Lower leg skin (tissue), 4 donors: ENCODE measurements around the gene MYCN. TPM values are rescaled to one million over a fixed set of nuclear protein-coding genes. Genes with fewer than 3 reads are reported as not detected.

Experiments used
- DNase-seq, 2 donors: peaks; one replicate each; pipeline ENCODE4 v3.0.0-alpha.2; 2019; ENCODE audit warnings: low spot score in 2 of 2
- H3K4me3 ChIP-seq: fragments of 200-600 bp; sonication (generic); 2 replicates; pipeline ENCODE4 v1.5.1; 2017; ENCODE audit warnings: mild to moderate bottlenecking, low read depth; ENCODE audit not compliant: poor library complexity, severe bottlenecking
- CTCF ChIP-seq, 3 donors: fragments of 450-650 bp; IDR thresholded peaks; one replicate each; pipeline ENCODE4 v1.5.1; 2016; ENCODE audit warnings: antibody characterized with exemption in 3 of 3, mild to moderate bottlenecking in 3 of 3, moderate library complexity in 2 of 3
- POLR2A ChIP-seq, 2 donors: fragments of 450-650 bp; IDR thresholded peaks; one replicate each; pipeline ENCODE4 v1.6.1; 2016 to 2017; ENCODE audit warnings: antibody characterized with exemption in 2 of 2, mild to moderate bottlenecking in 1 of 2, moderate library complexity in 1 of 2
- WGBS, 2 donors: methylation state at CpG; one replicate each; pipeline ENCODE4 v1.1.5; 2018; 5-methylcytosine and 5-hydroxymethylcytosine counted together
- intact Hi-C: fragments of 100-400 bp; cut with DNase I; formaldehyde crosslinking; loops from one replicate; pipeline ENCODE4 v1.15.0; 2023; ENCODE audit warnings: low total_unique reads
- total RNA-seq, 4 donors: library from RNA; depleted of rRNA; stranded (reverse); fragments of >200 nt; gene quantifications; one replicate each; pipeline ENCODE4 v1.1.0, GENCODE V29; 2016

Gene MYCN
- total RNA-seq, 4 donors from 2014 or later, result 0.15 to 1.5 (median 0.64) TPM; not detected in 1

GRCh38 chr2:15938803-15939555 is 1.4 kb upstream of the MYCN start:
- no peak for TF ChIP-seq POLR2A (IDR thresholded peaks at IDR 0.05)
- no peak for TF ChIP-seq CTCF (IDR thresholded peaks at IDR 0.05)
- no peak overlapping the region for H3K4me3 ChIP-seq
- WGBS, 2 donors, result 71 to 76% methylated on average over 8 of the region's 8 CpGs
- DNase-seq, result peak in 1 of 2 donors; percentile 54
- intact Hi-C loops, result loop anchor here (10.0 kb wide), 1 partner anchor 304 kb away; no protein-coding TSS in a partner anchor

GRCh38 chr2:15939556-15939853 is 845 bp upstream of the MYCN start:
- no peak for TF ChIP-seq POLR2A (IDR thresholded peaks at IDR 0.05)
- no peak for TF ChIP-seq CTCF (IDR thresholded peaks at IDR 0.05)
- WGBS, 2 donors, result 3 to 4% methylated on average over 17 to 19 of the region's 21 CpGs
- intact Hi-C loops, result loop anchor here (10.0 kb wide), 1 partner anchor 305 kb away; no protein-coding TSS in a partner anchor
- H3K4me3 ChIP-seq, result no peak overlapping the region
- peak in 1 of 2 donors; percentile 87 for DNase-seq

- peak in 1 of 2 donors; percentile 70 for DNase-seq
- TF ChIP-seq CTCF (IDR thresholded peaks at IDR 0.05) (no peak), POLR2A (IDR thresholded peaks at IDR 0.05) (no peak)
- intact Hi-C loops, result no loop called here
Observed at GRCh38 chr2:15940661-15941480, 521 bp downstream of the MYCN start.

GRCh38 chr2:15941481-15941850 is 1.1 kb downstream of the MYCN start:
- no peak for TF ChIP-seq POLR2A (IDR thresholded peaks at IDR 0.05)
- no peak for TF ChIP-seq CTCF (IDR thresholded peaks at IDR 0.05)
- peak in 1 of 2 donors; percentile 80 for DNase-seq
- H3K4me3 ChIP-seq, result no peak overlapping the region
- intact Hi-C loops, result no loop called here
- 0% methylated on average over 10 to 12 of the region's 14 CpGs for WGBS, 2 donors

More at GRCh38 chr2:15940661-15941480, 521 bp downstream of the MYCN start:
- WGBS, 2 donors, result 0 to 2% methylated on average over 28 to 37 of the region's 52 CpGs
- no peak overlapping the region for H3K4me3 ChIP-seq

GRCh38 chr2:15941871-15942710 is 1.7 kb downstream of the MYCN start:
- intact Hi-C loops, result no loop called here
- 3 to 4% methylated on average over 38 to 57 of the region's 98 CpGs for WGBS, 2 donors
- no peak for TF ChIP-seq POLR2A (IDR thresholded peaks at IDR 0.05)
- TF ChIP-seq CTCF (IDR thresholded peaks at IDR 0.05), result no peak
- H3K4me3 ChIP-seq, result no peak overlapping the region
- peak in 1 of 2 donors; percentile 83 for DNase-seq
